ENCODE results near the gene PRF1.

DNA sequence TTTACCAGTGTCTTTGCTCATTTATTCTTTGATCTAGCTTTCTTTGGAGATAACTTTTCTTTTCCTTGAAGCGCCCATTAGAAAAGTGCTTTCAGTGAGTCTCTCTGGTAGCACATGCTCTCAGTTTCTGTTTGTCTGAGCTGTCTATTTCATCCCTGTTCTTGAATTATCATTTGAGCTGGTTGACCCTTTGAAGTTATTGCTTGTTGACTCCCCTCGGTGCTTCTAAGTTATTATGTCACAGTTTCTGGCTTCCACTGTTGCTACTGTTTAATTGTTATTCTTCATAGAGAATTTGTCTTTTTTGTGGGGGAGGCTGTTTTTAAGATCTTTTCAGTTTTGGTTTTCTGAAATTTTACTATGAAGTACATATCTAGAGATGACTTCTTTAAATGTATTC, 11.4 kb upstream of the PRF1 start:
- TF ChIP-seq, protein P1, sequence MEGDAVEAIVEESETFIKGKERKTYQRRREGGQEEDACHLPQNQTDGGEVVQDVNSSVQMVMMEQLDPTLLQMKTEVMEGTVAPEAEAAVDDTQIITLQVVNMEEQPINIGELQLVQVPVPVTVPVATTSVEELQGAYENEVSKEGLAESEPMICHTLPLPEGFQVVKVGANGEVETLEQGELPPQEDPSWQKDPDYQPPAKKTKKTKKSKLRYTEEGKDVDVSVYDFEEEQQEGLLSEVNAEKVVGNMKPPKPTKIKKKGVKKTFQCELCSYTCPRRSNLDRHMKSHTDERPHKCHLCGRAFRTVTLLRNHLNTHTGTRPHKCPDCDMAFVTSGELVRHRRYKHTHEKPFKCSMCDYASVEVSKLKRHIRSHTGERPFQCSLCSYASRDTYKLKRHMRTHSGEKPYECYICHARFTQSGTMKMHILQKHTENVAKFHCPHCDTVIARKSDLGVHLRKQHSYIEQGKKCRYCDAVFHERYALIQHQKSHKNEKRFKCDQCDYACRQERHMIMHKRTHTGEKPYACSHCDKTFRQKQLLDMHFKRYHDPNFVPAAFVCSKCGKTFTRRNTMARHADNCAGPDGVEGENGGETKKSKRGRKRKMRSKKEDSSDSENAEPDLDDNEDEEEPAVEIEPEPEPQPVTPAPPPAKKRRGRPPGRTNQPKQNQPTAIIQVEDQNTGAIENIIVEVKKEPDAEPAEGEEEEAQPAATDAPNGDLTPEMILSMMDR (IDR thresholded peaks at IDR 0.05): no peak
- no peak for TF ChIP-seq EZH2 (IDR thresholded peaks at IDR 0.05; ENCODE audit: borderline replicate concordance, insufficient read depth, low read depth, low read length, poor library complexity, severe bottlenecking)
